ENCODE data around the gene NPL.
A peak's percentile ranks its signal among the peaks of the same experiment; 100 is the strongest.

Gene NPL, protein sequence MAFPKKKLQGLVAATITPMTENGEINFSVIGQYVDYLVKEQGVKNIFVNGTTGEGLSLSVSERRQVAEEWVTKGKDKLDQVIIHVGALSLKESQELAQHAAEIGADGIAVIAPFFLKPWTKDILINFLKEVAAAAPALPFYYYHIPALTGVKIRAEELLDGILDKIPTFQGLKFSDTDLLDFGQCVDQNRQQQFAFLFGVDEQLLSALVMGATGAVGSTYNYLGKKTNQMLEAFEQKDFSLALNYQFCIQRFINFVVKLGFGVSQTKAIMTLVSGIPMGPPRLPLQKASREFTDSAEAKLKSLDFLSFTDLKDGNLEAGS

DNA sequence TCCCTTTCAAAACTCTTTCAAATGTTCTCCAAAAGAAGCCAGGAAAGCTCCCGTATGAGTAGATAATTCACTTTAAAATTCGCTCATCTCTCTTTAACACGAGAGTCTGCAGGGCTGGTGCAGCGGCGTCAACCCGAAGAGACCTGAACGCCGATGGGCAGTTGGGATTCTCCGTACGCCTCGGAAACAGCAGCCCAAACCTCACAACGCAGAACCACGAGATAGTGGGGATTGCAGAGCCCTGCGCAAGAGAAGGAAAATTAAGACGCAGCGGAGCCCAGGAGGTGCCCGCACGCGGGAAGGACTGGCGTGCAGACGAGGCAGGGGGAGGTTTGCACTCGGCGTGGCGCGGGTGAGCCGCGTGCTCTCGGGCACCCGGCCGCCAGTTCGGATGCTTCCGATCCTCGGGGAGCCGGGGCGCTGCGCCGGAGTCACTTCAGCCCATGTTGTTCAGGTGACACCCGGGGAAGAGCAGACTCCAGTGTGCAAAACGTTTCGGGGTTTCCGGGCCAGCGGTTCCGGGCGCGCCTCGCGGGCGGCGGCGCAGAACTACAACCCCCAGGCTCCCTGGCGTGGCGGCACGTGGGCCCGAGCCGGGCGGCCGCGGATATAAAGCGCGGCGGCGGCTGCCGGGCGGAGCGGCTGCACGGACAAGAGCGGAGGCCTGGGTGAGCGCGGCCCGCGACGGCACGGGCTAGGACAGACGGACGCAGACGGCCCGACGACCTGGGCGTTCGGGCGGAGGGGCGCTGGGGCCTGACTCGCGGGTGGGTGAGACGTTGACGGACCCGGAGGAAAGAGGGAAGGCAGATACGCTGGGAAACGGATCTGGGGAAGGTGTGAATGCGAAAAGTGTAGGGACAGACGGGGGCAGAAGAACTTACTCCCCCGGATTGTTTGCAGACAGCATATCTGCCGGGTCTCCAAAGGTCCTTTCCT, at the start of gene NPL:
Gene NPL (plus strand): TSS at position 636 of the 939 bp plus-strand sequence. CDS start 4,599 bp downstream, outside the sequence.
- peak; percentile 91 for DNase-seq

DNA sequence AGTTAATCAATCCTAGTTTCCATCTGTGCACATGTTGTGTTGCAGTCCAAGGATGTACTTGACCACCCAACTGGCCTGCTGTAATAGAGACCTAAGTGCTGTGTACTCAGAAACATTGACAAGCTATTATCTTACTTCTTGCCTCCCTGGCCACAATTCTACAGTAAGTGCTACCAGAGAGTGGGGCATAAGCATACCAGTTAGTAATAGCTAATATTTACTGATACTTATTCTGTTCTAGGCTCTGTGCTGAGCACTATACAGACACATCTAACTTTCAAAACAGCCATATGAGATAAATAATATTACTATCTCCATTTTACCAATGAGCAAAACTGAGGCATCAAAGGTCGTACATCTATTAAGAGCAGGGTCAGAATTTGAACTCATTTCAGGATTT, 49.5 kb upstream of the NPL start:
- DNase-seq = no peak

DNA sequence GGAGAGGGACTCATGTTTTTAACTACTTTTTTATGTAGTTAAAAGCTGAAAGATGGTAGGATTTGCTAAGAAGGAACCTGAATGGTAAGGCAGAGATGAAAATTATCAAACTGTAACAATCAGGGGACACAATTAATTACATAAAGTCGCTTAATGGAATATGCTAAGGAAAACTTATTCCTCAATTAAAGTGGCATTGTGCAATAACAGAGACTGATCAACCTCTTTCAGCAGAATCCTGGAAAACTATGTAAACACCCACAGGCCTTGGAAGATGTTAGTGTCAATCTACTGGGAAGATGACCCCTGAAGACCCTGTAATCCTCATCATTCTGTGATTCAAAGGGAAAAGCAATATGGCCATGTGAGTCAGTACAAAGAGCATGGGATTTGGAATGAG, 46.8 kb upstream of the NPL start:
- DNase-seq = no peak

DNA sequence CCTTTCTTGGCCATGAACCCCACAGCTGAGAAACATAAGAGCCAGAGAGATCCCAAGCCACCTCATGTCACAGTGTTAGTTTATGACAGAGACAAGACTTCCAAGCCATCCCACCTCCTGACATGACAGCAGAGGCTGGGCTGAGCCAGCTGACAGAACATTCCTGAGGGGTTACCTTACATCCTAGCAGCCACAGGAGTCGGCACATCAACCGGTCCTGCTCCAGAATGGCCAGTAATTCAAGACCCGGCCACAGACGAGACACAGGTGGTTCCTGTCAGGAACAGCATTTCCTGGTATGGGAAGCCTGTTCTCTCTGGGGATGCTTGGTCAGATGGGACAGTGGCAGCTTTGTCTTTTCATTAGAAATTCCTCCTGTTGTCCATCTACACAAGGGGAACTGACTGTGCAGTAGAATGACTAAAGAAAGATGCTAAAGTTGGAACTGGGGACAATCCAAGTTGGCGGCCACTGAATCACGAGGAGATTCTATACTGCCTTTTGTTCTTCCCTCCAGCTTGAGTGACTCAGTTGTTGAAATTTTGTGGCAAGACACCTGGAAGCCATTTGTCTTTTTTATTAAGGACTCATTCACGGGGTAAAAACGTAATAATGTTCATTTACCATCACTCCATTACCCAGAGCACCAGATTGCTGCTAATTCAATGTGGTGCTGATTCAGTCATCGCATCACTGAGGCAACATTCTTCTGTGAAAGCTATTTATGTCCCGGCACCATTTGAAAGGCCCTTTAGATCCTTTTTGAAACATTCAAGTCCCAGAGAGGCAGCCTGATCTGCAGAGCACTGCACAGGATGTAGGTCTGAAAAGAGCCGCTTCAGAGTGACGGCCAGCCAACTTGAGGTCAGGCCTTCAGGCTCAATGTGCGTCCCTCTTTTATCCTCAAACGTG, 37.2 kb upstream of the NPL start:
- DNase-seq = no peak

DNA sequence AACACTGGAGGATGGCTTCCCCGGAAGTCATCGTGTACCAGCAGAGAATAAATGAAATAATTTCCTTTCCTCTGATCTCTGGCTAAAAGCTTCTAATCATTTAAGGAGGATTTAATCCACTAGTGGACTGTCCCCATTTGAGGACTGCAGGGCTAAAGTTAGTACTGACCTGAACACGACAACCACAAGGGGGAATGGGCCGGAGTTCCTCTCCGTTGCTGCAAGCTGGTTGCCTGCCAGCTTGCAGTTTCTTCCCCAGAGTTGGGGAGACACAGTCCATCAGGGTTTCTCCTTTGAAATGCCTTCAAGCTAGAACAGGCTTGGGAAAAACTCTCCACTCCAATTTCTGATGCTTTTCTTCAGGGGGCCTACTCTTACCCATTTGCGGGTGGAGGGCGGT, 35.5 kb upstream of the NPL start:
- DNase-seq = no peak

DNA sequence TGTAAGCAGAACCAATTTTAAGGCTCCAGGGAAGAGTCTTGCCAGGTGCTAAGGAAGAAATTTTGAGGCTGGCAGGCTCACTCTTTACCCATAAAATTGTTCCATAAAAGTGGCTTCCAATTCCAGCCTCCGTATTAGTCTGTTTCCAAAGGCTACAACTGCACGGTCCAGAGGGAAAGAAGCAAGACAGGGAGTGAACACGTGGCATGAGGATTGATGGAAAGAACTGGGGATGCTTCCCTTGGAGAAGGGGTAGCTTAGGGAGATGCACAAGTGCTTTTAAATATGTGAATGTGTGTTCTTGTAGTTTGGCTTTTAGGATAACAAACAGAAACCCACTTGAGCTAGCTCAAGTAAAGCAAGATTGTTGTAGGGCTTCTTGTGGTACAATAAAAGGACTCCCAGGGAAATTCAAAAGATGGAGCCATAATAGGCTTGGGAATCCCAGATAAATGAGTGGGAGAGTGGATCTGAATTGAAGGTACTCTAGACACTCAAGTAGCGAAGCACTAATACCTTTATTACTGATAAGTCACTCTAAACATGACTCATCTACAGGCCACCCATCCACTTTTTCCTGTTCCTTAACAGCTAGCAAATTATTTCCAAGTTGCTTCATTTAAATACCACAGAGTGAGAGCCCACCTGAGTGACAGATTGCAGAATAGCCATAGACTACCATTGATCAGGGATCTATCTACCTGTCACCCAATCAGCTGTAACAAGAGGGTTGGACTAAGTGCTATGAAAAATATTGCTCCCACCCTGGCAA, 34.8 kb upstream of the NPL start:
- DNase-seq = no peak

DNA sequence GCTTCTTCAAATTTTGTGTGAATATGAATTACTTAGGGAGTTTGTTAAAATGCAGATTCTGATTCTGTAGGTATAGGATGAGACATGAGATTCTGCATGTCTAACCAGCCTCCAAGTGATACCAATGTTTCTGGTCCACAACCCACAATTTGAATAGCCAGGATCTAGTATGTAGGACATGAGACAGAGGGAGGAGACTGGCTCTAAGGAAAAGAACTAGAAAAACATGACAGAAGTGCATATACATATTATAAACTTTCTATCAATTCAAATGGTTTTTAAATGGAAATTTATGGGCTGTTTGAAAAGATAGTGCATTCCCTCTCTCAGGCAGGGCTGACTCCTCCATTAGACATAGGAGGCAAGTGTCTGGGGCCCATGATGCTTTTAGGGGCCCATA, 33.9 kb upstream of the NPL start:
- no peak for DNase-seq

DNA sequence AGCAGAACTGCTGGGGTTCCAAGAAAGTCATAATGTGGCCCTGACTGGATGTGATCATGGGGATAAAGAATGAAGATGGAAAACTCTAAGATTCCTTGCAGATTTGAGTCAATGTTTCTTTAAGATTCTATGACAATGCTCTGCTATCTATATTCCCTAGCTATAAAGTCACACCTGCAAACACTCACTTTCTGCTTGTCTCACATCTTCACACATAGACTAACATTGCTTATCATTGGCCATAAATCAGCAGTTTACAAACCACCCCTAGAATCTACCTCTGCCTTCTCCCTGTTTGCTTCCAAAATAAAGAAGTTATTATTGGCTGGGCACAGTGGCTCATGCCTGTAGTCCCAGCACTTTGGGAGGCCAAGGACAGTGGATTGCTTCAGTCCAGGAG, 33.1 kb upstream of the NPL start:
- no peak for DNase-seq

DNA sequence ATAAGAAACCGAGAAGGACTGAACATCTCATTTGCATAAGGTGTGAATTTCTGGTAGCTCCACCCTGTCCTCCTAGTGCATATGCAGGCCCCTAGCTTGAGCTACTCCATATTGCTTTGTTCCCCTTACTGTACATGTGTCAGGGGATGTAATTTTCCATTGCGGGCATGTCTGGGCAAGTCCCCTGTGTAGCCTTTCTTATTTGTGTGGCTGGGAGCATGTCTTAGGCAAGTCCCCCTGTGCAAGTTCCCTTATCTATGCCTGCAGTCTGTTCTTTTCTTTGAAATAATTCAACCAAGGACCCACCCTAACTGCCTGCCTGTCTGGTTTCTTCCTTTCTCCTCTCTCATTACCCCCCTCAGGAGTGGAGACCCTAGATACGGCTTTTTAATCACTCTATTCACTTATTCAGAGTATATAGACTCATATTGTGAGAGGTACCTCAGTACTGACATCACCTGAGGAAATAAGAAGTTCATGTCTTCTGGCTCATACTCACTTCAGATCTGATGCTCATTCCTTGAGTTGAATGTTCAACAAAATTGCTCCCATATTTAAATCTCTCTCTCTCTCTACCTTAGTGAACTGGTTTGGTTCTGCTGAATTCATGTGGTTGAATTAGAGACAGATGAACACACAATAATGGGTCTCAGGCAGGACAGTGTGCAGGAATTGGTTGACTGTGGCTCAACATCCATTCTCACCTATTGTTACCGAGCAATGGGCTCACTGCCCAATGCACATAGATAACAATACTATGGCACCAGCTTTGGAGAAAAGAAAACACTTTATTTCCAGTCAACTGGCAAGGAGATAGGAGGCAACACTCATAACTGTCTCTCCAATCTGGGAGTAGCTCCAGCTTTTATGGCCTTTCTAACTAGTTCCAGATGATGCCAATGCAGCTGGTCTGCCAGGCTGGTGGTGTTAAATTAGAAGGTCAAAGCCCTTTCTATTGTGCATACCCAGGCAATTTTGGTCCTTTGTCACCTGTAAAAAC, 27.9 kb upstream of the NPL start:
- no peak for DNase-seq

DNA sequence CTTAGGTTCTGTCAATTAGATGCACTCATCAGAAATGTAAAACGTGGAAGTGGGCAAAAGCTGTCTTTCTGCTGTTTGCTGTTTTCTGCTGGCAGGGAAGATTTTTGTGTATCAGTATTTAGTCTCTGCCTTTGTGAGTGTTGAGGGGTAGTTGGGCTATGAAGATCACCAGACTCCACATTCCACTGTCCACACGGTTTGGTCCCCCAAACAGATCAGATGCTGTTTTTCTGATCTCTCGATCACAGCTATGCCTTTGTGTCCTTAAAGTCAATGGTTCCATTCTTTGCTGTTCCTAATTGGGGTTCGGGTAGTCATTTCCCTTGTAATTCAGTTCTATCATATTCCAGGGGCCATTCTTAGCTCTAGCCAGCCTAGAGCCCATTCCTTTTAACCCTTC, 27.0 kb upstream of the NPL start:
- DNase-seq = no peak

DNA sequence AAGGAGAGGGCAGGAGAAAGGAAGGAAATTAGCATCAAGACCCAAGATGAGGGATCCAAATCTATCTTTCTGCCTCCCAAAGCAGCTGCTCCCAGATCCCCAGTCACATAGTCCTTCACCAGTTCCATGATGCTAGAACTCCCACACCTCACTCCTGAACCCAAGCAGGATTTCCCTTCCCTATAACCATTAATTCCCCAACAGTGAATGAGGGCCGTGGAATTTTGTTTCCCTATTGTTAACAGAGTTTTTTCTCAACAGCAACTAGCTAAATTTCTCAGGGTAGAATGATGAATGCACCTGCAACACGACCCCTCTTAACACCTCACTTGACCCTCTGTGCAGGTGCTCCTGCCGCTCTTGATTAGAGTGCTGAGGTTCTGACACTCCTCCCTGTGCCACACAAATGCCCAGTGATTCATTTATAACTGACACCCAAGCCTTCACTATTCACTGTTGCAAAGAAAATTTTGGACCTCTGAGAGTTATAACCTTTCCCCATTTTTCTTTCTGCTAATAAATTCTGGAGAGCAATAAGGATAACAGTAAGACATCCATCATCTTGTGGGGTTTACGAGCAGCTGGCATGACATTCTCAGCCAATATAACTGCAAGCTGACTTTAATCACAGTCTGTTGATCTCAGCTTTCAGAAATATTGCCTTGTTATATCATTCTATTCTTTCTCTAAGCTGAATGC, 25.4 kb upstream of the NPL start:
- no peak for DNase-seq

DNA sequence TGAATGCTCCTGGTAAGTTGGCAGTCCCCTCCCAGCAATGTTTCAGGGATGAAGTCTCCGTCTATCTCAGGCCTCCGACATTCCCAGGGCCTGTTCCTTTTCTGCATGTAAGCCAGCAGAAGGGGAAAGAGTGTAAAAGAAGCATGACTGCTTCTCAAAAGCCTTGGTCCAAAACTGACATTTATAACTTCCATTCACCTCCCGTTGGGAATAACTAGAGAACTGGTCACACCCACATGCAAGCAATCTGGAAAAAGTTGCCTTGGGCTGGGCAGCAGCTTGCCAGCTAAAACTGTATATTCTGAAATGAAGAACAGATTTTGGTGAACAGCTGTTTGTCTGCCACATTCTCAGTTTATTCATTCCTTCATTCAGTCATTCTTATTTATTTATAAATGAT, 24.2 kb upstream of the NPL start:
- DNase-seq = no peak

DNA sequence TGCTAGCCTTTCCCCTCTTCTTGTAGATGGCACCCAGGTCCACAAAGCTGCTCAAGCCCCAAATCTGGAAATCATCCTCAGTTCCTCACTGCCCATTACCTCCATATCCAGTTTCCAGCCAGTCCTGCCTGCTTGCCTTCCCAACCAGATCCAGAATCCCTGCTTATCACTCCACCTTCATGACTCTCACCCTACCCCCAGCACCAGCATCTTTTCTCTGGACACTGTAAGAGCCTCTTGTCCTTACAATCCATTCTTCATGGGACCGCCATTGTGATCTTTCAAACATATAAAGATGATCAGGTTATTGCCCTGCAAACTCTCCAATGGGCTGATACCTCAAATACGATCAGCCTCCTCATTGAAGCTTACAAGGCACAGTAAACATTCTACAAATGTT, 23.5 kb upstream of the NPL start:
- no peak for DNase-seq

DNA sequence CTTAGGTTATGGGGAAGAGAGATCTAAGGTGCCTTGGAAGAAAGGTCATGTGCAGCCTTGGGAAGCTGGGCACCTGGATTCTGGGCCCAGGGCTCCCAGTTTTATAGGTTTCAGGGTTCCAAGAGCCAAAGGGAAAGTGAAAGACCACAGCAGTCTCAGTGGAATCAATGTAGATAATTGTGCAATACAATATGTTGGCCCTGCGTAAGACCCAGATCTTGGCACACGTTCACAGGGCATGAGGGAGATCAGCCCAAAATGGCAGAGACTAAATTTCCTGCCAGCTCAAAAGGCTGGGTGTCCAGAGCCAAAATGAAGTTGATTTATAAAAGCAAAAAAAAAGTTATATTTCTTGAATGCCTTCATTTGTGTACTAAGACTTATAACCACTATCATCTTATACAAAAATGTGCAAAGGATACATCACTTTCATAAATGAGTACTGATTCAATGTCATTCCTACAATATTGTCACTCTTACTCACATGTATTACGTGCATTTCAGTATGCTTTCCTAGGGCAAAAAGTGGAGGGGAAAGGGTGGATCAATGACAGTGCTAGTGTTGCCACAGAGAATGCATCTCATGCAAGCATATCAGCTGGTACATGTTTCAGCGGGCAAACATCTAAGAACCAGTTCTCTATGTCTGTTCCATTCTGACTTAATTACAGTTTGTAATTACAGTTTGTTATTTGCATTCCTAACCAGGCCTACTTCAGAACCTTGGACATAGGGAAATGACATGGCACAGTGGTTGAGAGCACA, 22.5 kb upstream of the NPL start:
- no peak for DNase-seq

DNA sequence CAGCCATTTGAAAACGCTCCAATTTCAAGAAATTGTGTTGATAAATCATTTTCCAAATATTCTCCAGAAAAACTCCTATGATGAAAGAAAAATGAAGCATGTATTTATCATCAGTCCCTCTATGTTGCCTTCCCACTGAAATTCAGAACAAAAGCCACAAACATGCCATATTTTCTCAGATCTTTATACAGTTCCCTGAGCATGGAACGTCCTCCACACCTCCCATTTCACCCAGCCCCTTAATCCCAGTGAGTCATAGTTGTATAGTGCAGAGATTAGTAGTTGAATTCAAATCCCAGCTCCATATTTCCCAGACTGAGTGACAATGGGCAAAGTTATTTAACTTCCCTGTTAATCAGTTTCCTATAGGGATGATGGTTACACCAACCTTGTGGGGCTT, 20.6 kb upstream of the NPL start:
- no peak for DNase-seq

DNA sequence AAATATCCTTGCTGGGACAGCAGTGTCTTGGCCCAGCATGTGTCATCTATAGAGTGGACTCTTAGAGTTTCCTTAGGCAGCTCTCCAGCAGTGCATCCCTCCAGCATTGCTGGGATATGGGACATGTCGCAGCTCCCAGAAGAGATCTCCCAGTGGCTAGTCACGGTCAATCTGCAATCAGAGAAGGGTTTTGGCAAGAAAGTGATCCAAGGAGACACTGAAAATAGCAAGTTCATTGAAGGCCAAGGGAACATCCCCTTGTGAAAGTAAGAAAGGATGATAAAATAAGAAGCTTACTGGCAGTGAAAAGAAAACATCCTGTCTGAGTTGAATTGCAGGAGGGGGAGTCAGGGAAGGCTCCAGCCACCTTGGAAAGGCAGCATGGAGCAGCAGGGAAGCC, 19.3 kb upstream of the NPL start:
- no peak for DNase-seq

DNA sequence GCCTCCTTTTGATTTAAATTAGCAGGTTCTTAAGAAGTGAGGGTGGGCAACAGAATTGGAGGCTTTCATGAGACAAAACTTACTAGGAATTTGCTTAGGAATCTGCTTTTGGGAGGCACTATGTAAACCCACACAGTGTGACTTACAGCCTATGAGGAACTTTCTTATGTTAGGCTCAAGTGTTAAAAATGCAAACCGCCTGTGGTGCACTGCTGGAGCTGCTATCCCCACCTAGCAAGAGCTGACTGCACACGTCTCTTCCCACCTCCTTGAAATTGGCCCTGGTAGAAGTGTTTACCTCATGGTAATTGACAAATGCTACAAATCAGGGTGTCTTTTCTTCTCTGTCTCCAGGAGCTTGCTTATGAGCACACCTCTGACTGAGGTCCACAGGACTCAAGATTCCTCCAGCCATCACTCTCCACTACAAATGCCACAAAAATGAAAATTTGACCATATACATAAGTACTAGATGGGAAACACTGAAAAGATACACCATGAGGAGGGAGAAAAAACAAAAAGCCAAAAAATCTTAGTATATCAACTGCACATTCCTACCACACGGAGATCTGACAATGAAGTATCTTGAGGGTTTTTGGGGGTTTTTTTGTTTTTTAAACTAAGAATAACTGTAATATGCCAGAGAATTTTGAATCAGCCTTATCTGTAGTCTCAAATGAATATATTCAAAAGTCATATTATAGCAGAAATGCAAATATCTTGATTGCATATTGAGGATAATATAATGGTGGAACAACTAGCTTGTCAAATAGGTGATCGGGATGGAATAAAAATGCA, 18.2 kb upstream of the NPL start:
- DNase-seq = no peak

DNA sequence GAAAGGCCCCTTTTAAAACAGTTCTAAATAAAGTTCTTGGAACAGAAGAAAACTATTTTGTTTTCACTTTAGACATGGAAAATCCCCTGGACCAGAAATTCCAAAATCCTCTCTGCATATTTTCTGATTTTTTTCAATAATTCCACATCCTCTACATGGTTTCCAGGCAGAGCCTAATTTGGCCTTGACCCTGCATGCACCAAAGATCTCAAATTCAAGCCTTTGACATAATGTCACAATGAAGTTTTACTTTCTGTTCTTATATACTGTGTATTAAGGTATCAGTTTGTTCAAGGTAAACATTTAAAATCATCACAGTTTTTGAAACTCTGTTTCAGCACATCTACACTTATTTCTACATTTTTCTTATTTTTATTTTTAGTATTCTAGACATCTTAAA, 12.2 kb upstream of the NPL start:
- no peak for DNase-seq

DNA sequence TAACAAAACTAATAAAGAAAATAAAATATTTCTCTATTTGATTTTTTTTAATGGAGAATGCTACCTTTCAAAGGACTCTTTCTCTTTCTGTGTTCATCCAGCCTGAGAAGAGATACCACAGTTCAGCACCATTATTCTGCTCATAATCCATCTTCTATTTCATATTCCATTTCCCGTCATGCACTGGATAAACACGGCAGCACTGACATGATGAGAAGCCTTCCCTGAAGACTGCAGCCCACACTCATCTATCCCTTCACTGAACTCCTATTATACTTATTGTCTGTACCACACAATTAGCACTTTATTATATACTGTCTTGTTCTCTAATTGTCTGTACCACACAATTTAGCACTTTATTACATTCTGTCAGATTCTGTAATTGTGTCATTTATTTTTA, 10.7 kb upstream of the NPL start:
- DNase-seq = no peak
